Endothelial cell of umbilical vein (primary cell): ENCODE results near the gene ATN1. TPM values are rescaled to one million over a fixed set of nuclear protein-coding genes. Genes with fewer than 3 reads are reported as not detected.

Experiments
- BruUV-seq: library from RNA; stranded (reverse); fragments of 400-500 nt; replicated peaks from 2 replicates; lab custom pipeline; 2021; lab: Mats Ljungman, UMichigan
- CTCF ChIA-PET: fragments of 300-600, 350-600 bp; sonication (Branson Sonifier 250); formaldehyde crosslinking; loops from one replicate; lab custom pipeline; 2021; ENCODE audit warnings: antibody characterized with exemption, inconsistent platforms; lab: Charles Lee
- POLR2A ChIA-PET: fragments of 300-600, 350-600 bp; sonication (Branson Sonifier 250); formaldehyde crosslinking; loops from one replicate; lab custom pipeline; 2021; ENCODE audit warnings: antibody characterized with exemption, inconsistent platforms; lab: Charles Lee
- DNase-seq: peaks from one replicate; pipeline ENCODE4 v3.0.0-alpha.2; 2011; ENCODE audit warnings: low read depth, low spot score
- FAIRE-seq: peaks from 2 replicates; lab custom pipeline; 2011; peaks lifted over from hg19 to GRCh38; lab: Jason Lieb, UNC
- H2AFZ ChIP-seq: 2 replicates; pipeline ENCODE4 v1.6.0; 2012; ENCODE audit warnings: low read depth, low read length, control low read depth, inconsistent platforms
- H3K27ac ChIP-seq: 2 replicates; pipeline ENCODE4 v1.5.1; 2011; ENCODE audit warnings: low read depth, mild to moderate bottlenecking, control low read depth, low read length, moderate library complexity; ENCODE audit not compliant: insufficient read depth
- H3K27me3 ChIP-seq, 2 experiments: 2 replicates each; pipeline versions ENCODE4 v1.6.0 to v1.6.1; 2011; ENCODE audit warnings: low read length in 2 of 2, mixed read lengths in 1 of 2; ENCODE audit not compliant: control insufficient read depth in 2 of 2, insufficient read depth in 2 of 2
- H3K36me3 ChIP-seq, 2 experiments: 2 replicates in 1 of 2; 3 replicates in 1 of 2; pipeline ENCODE4 v1.5.1; 2011; ENCODE audit warnings: low read length in 2 of 2, mild to moderate bottlenecking in 1 of 2, moderate library complexity in 1 of 2; ENCODE audit not compliant: control insufficient read depth in 2 of 2, insufficient read depth in 2 of 2; ENCODE audit errors: extremely low read depth in 1 of 2
- H3K4me1 ChIP-seq: 3 replicates; pipeline ENCODE4 v1.5.1; 2011; ENCODE audit warnings: mild to moderate bottlenecking, low read length; ENCODE audit not compliant: control insufficient read depth, insufficient read depth; ENCODE audit errors: extremely low read depth
- H3K4me2 ChIP-seq: 2 replicates; pipeline ENCODE4 v1.6.1; 2011; ENCODE audit warnings: low read length, control low read depth, mixed read lengths; ENCODE audit not compliant: insufficient read depth
- H3K4me3 ChIP-seq, 3 experiments: fragments of 200-600 bp in 1 of 3; sonication (generic), shearing (Covaris generic) in 1 of 3; replicated peaks in 1 of 3; 2 replicates each; pipeline ENCODE4 v1.5.1; 2011 to 2016; ENCODE audit warnings: control low read depth in 3 of 3, low read length in 3 of 3, mild to moderate bottlenecking in 2 of 3, inconsistent platforms in 1 of 3, low read depth in 1 of 3, moderate library complexity in 1 of 3; ENCODE audit not compliant: insufficient read depth in 1 of 3
- H3K79me2 ChIP-seq: 2 replicates; pipeline ENCODE4 v1.6.0; 2012; ENCODE audit warnings: low read length, inconsistent platforms; ENCODE audit not compliant: control insufficient read depth, insufficient read depth
- H3K9ac ChIP-seq: replicated peaks from 2 replicates; pipeline ENCODE3; 2011; ENCODE audit warnings: low read length, control low read depth; ENCODE audit not compliant: insufficient read depth; ENCODE audit errors: extremely low read depth
- H3K9me1 ChIP-seq: replicated peaks from 3 replicates; pipeline ENCODE4 v1.6.0; 2011; ENCODE audit warnings: mild to moderate bottlenecking, low read length; ENCODE audit not compliant: control insufficient read depth, insufficient read depth; ENCODE audit errors: extremely low read depth
- H3K9me3 ChIP-seq: replicated peaks from 2 replicates; pipeline ENCODE4 v1.5.1; 2012; ENCODE audit warnings: low read length, inconsistent platforms; ENCODE audit not compliant: control insufficient read depth, insufficient read depth
- H4K20me1 ChIP-seq: replicated peaks from 2 replicates; pipeline ENCODE3; 2011; ENCODE audit warnings: mild to moderate bottlenecking, low read length; ENCODE audit not compliant: control insufficient read depth, insufficient read depth; ENCODE audit errors: extremely low read depth
- CTCF ChIP-seq, 2 donors: IDR thresholded peaks; 1 replicate in 1 of 2; 2 replicates in 1 of 2; pipeline ENCODE4 v1.5.1; 2011; ENCODE audit warnings: low read length in 2 of 2, mild to moderate bottlenecking in 2 of 2, moderate library complexity in 2 of 2, control low read depth in 1 of 2, inconsistent platforms in 1 of 2, low read depth in 1 of 2; ENCODE audit not compliant: insufficient read depth in 1 of 2; ENCODE audit errors: extremely low read depth in 1 of 2
- GATA2 ChIP-seq: IDR thresholded peaks from 2 replicates; pipeline ENCODE4 v1.7.0; 2011; ENCODE audit warnings: low read depth, mild to moderate bottlenecking, moderate library complexity, mixed read lengths, low read length; ENCODE audit not compliant: insufficient read length, insufficient read depth
- JUN ChIP-seq: IDR thresholded peaks from 2 replicates; pipeline ENCODE4 v1.6.1; 2011; ENCODE audit warnings: borderline replicate concordance, low read depth; ENCODE audit not compliant: insufficient read length, insufficient read depth
- MYC ChIP-seq: IDR thresholded peaks from one replicate; pipeline ENCODE4 v1.6.1; 2011; ENCODE audit warnings: mild to moderate bottlenecking, low read depth, low read length
- POLR2A ChIP-seq: IDR thresholded peaks from 2 replicates; pipeline ENCODE4 v1.6.1; 2012; ENCODE audit warnings: low read depth, mild to moderate bottlenecking, control low read depth, low read length
- POLR2AphosphoS5 ChIP-seq: IDR thresholded peaks from 2 replicates; pipeline ENCODE4 v1.6.1; 2012; ENCODE audit warnings: low read depth, mild to moderate bottlenecking, control low read depth, low read length, moderate library complexity; ENCODE audit not compliant: insufficient read depth
- dilution Hi-C: fragments of 300-500 bp; cut with MboI; formaldehyde crosslinking; loops from one replicate; pipeline ENCODE4 v1.15.0; 2019; ENCODE audit warnings: low sequenced_read_pairs; ENCODE audit not compliant: extremely low pct_ligation_motif_present
- intact Hi-C: fragments of 100-400 bp; cut with micrococcal nuclease; formaldehyde crosslinking; loops from one replicate; pipeline ENCODE4 v1.10.0; 2022
- polyA plus RNA-seq, 4 experiments: library from polyadenylated mRNA; depleted of rRNA in 3 of 4; stranded (reverse) in 3 of 4; unstranded in 1 of 4; fragments of >200 nt; gene quantifications; 2 replicates each; pipeline versions ENCODE4 v1.2.1 to v1.2.3, GENCODE V29; 2011 to 2012; ENCODE audit warnings: missing spikeins in 1 of 4
- total RNA-seq: library from RNA; stranded (reverse); gene quantifications from 2 replicates; pipeline ENCODE4 v1.2.3, GENCODE V29; 2021

The ATN1 gene
- total and polyA plus RNA-seq, 2 donors (not counting 3 experiments of a cell fraction or from before 2014, with no cell fraction given) = 46.4 to 117 TPM

- no peak for FAIRE-seq
- Histone ChIP-seq H2AFZ (peak overlapping the region; percentile 25), H3K36me3 (no peaks in the 10 kb centered on the region), H3K4me1 (peaks cover 17% of the 10 kb centered on the region), H3K79me2 (no peaks in the 10 kb centered on the region), H3K9me3 (no peaks in the 10 kb centered on the region), H3K27ac (no peak overlapping the region), H3K4me2 (no peak overlapping the region), H4K20me1 (no peaks in the 10 kb centered on the region), H3K27me3 (no peaks in the 10 kb centered on the region), H3K4me3 (no peak overlapping the region), H3K9me1 (no peaks in the 10 kb centered on the region), H3K9ac (no peak overlapping the region)
- POLR2A ChIA-PET = no interaction called here
- dilution Hi-C loops = no loop called here
- BruUV-seq = no TSS peak
- intact Hi-C loops = no loop called here
- DNase-seq = no peak
- TF ChIP-seq POLR2A (no peak), POLR2AphosphoS5 (no peak), CTCF (IDR thresholded peaks at IDR 0.05; ENCODE audit: extremely low read depth in 1 of 2, insufficient read depth in 1 of 2, low read depth in 1 of 2, low read length in 2 of 2) (no peak), MYC (no peak), GATA2 (no peak), JUN (no peak)
- CTCF ChIA-PET = interaction anchor here (1.5 kb wide), 2 partner anchors 9 to 12 kb away, joined by 4 to 8 read pairs; no protein-coding TSS in a partner anchor
These were observed 25.2 kb downstream of the ATN1 start for GRCh38 chr12:6952863-6953441.
